Mesendoderm (in vitro differentiated cells): ENCODE measurements around the gene NAA80. TPM values are rescaled to one million over a fixed set of nuclear protein-coding genes. Genes with fewer than 3 reads are reported as not detected.

Source experiments
- DNase-seq: peaks from one replicate; pipeline ENCODE4 v3.0.0; 2013
- H2AK5ac ChIP-seq: 2 replicates; pipeline ENCODE4 v1.6.1; 2013; ENCODE audit warnings: low read length, inconsistent platforms
- H2BK120ac ChIP-seq: 2 replicates; pipeline ENCODE4 v1.6.1; 2013; ENCODE audit warnings: low read depth, mild to moderate bottlenecking, low read length, moderate library complexity, mixed read lengths
- H2BK15ac ChIP-seq: replicated peaks from 2 replicates; pipeline ENCODE4 v1.6.1; 2013; ENCODE audit warnings: low read depth, mild to moderate bottlenecking, moderate library complexity
- H2BK5ac ChIP-seq: 2 replicates; pipeline ENCODE4 v1.6.1; 2013; ENCODE audit warnings: low read length, inconsistent platforms
- H3K18ac ChIP-seq: 2 replicates; pipeline ENCODE4 v1.6.1; 2013; ENCODE audit warnings: mild to moderate bottlenecking, low read length, mixed read lengths
- H3K23ac ChIP-seq: one replicate; pipeline ENCODE4 v1.6.1; 2013; ENCODE audit warnings: low read length
- H3K27ac ChIP-seq: 2 replicates; pipeline ENCODE4 v1.5.1; 2013; ENCODE audit warnings: low read depth, mild to moderate bottlenecking, inconsistent platforms, low read length, moderate library complexity
- H3K27me3 ChIP-seq: 2 replicates; pipeline ENCODE4 v1.6.1; 2013; ENCODE audit warnings: low read length, control low read depth, mild to moderate bottlenecking, inconsistent platforms; ENCODE audit not compliant: insufficient read depth, poor library complexity
- H3K36me3 ChIP-seq: 2 replicates; pipeline ENCODE4 v1.6.1; 2013; ENCODE audit warnings: low read length, inconsistent platforms; ENCODE audit not compliant: control insufficient read depth, insufficient read depth
- H3K4ac ChIP-seq: one replicate; pipeline ENCODE4 v1.6.1; 2013; ENCODE audit warnings: low read depth, mild to moderate bottlenecking, low read length, moderate library complexity
- H3K4me1 ChIP-seq: 2 replicates; pipeline ENCODE4 v1.6.1; 2013; ENCODE audit warnings: low read depth, low read length, inconsistent platforms; ENCODE audit not compliant: control insufficient read depth
- H3K4me2 ChIP-seq: 2 replicates; pipeline ENCODE4 v1.6.1; 2013; ENCODE audit warnings: low read length
- H3K4me3 ChIP-seq: 2 replicates; pipeline ENCODE4 v1.5.1; 2013; ENCODE audit warnings: mild to moderate bottlenecking, low read length
- H3K56ac ChIP-seq: one replicate; pipeline ENCODE4 v1.6.1; 2013; ENCODE audit warnings: low read length
- H3K79me1 ChIP-seq: 2 replicates; pipeline ENCODE4 v1.6.1; 2013; ENCODE audit warnings: low read length, inconsistent platforms
- H3K79me2 ChIP-seq: 2 replicates; pipeline ENCODE4 v1.6.1; 2013; ENCODE audit warnings: mild to moderate bottlenecking, low read length; ENCODE audit not compliant: control insufficient read depth, insufficient read depth
- H3K9ac ChIP-seq: 2 replicates; pipeline ENCODE4 v1.6.1; 2013; ENCODE audit warnings: low read length, inconsistent platforms
- H4K5ac ChIP-seq: one replicate; pipeline ENCODE4 v1.6.1; 2013; ENCODE audit warnings: low read length
- H4K8ac ChIP-seq: one replicate; pipeline ENCODE4 v1.6.1; 2013; ENCODE audit warnings: low read depth, mild to moderate bottlenecking, control low read depth, low read length, moderate library complexity
- WGBS: extraction: QIAGEN DNeasy Blood & Tissue Kit; methylation state at CpG from one replicate; pipeline ENCODE4 v1.1.7; 2013; ENCODE audit warnings: low lambda C conversion rate, missing lambda C conversion rate; ENCODE audit not compliant: insufficient coverage; ENCODE audit errors: extremely low coverage; 5-methylcytosine and 5-hydroxymethylcytosine counted together
- polyA plus RNA-seq, 2 experiments: library from polyadenylated mRNA; stranded (reverse); fragments of 200-250 nt; gene quantifications; one replicate each; pipeline ENCODE4 v1.2.3, GENCODE V29; 2013

The NAA80 gene
- 6.2 TPM for polyA plus RNA-seq (2013, experiment 1 of 2)
- 6.0 TPM for polyA plus RNA-seq (2013, experiment 2 of 2)

GRCh38 chr3:50298836-50299637 is at the start of gene NAA80, which contains the start of gene HYAL3:
Gene NAA80 (minus strand): TSS chr3:50299405. CDS start chr3:50297463, 1,942 bp downstream.
Gene HYAL3 (minus strand): TSS chr3:50299405. CDS start chr3:50295602, 3,803 bp downstream.
- peak within 1 kb of the TSS; percentile 5 for H2BK5ac ChIP-seq
- WGBS: no CpG with 5 or more reads among the region's 61 CpGs
- no peak within 1 kb of the TSS for H3K4ac ChIP-seq
- no peaks in the 10 kb centered on the region for H3K27me3 ChIP-seq
- peak within 1 kb of the TSS; percentile 11 for H3K18ac ChIP-seq
- no peak within 1 kb of the TSS for H2BK120ac ChIP-seq
- H3K56ac ChIP-seq: peak within 1 kb of the TSS; percentile 77
- H3K27ac ChIP-seq: peak within 1 kb of the TSS; percentile 47
- no peaks in the 10 kb centered on the region for H3K36me3 ChIP-seq
- peak within 1 kb of the TSS; percentile 87 for H3K9ac ChIP-seq
- no peak within 1 kb of the TSS for H3K23ac ChIP-seq
- H3K4me1 ChIP-seq: peaks cover 6% of the 10 kb centered on the region
- H3K4me3 ChIP-seq: peak within 1 kb of the TSS; percentile 82
- H2AK5ac ChIP-seq: no peak within 1 kb of the TSS
- peak within 1 kb of the TSS; percentile 47 for H3K4me2 ChIP-seq
- H2BK15ac ChIP-seq: no peak within 1 kb of the TSS
- no peak within 1 kb of the TSS for H4K5ac ChIP-seq
- H3K79me1 ChIP-seq: no peaks in the 10 kb centered on the region
- H4K8ac ChIP-seq: no peak within 1 kb of the TSS
- peak; percentile 100 for DNase-seq
- no peaks in the 10 kb centered on the region for H3K79me2 ChIP-seq

- no peak overlapping the region for H2BK5ac ChIP-seq
- no peak overlapping the region for H2BK15ac ChIP-seq
- no peak overlapping the region for H3K9ac ChIP-seq
- DNase-seq: peak; percentile 71
- H3K56ac ChIP-seq: no peak overlapping the region
- no peak overlapping the region for H3K4me3 ChIP-seq
- no peak overlapping the region for H3K4me2 ChIP-seq
- WGBS: no CpG with 5 or more reads among the region's 14 CpGs
- H3K27me3 ChIP-seq: no peaks in the 10 kb centered on the region
- no peak overlapping the region for H4K5ac ChIP-seq
- no peaks in the 10 kb centered on the region for H3K79me2 ChIP-seq
- no peak overlapping the region for H4K8ac ChIP-seq
- no peaks in the 10 kb centered on the region for H3K36me3 ChIP-seq
- no peak overlapping the region for H3K27ac ChIP-seq
- no peak overlapping the region for H2AK5ac ChIP-seq
- no peak overlapping the region for H3K18ac ChIP-seq
- H3K23ac ChIP-seq: no peak overlapping the region
- H2BK120ac ChIP-seq: no peak overlapping the region
- H3K79me1 ChIP-seq: no peaks in the 10 kb centered on the region
- no peak overlapping the region for H3K4ac ChIP-seq
- peaks cover 8% of the 10 kb centered on the region for H3K4me1 ChIP-seq
Observed at GRCh38 chr3:50347187-50347813, 48.1 kb upstream of the NAA80 start.

- no peak within 1 kb of the TSS for H2BK15ac ChIP-seq
- H3K4ac ChIP-seq: no peak within 1 kb of the TSS
- H3K79me1 ChIP-seq: no peaks in the 10 kb centered on the region
- DNase-seq: peak; percentile 78
- H3K4me3 ChIP-seq: no peak within 1 kb of the TSS
- no peaks in the 10 kb centered on the region for H3K27me3 ChIP-seq
- H3K4me1 ChIP-seq: peaks cover 5% of the 10 kb centered on the region
- no peak within 1 kb of the TSS for H2BK5ac ChIP-seq
- peak within 1 kb of the TSS; percentile 79 for H3K4me2 ChIP-seq
- H3K27ac ChIP-seq: no peak within 1 kb of the TSS
- no peak within 1 kb of the TSS for H2BK120ac ChIP-seq
- no CpG with 5 or more reads among the region's 45 CpGs for WGBS
- H3K18ac ChIP-seq: no peak within 1 kb of the TSS
- no peak within 1 kb of the TSS for H4K5ac ChIP-seq
- no peak within 1 kb of the TSS for H3K23ac ChIP-seq
- H4K8ac ChIP-seq: no peak within 1 kb of the TSS
- H3K56ac ChIP-seq: peak within 1 kb of the TSS; percentile 75
- H3K79me2 ChIP-seq: no peaks in the 10 kb centered on the region
- H3K9ac ChIP-seq: peak within 1 kb of the TSS; percentile 58
- no peak within 1 kb of the TSS for H2AK5ac ChIP-seq
- no peaks in the 10 kb centered on the region for H3K36me3 ChIP-seq
Observed at GRCh38 chr3:50345586-50346234, 46.5 kb upstream of the NAA80 start, which contains the start of gene ZMYND10. Gene ZMYND10 (minus strand): TSS chr3:50345732. CDS start chr3:50345579, 153 bp downstream.

GRCh38 chr3:50345008-50345407 is 45.8 kb upstream of the NAA80 start:
- Histone ChIP-seq H4K8ac (no peak overlapping the region), H3K23ac (no peak overlapping the region), H3K4me2 (no peak overlapping the region), H3K4me1 (peaks cover 1% of the 10 kb centered on the region), H3K27me3 (peaks cover 5% of the 10 kb centered on the region), H2BK5ac (no peak overlapping the region), H3K27ac (no peak overlapping the region), H4K5ac (no peak overlapping the region), H3K4ac (no peak overlapping the region), H3K79me2 (no peaks in the 10 kb centered on the region), H3K18ac (no peak overlapping the region), H3K4me3 (no peak overlapping the region), H2AK5ac (no peak overlapping the region), H2BK15ac (no peak overlapping the region), H2BK120ac (no peak overlapping the region), H3K9ac (peak overlapping the region; percentile 43), H3K36me3 (no peaks in the 10 kb centered on the region), H3K79me1 (no peaks in the 10 kb centered on the region), H3K56ac (no peak overlapping the region)
- WGBS: no CpG with 5 or more reads among the region's 8 CpGs
- no peak for DNase-seq

- H2BK120ac ChIP-seq: no peak overlapping the region
- H4K8ac ChIP-seq: no peak overlapping the region
- H3K4me2 ChIP-seq: no peak overlapping the region
- H3K4me3 ChIP-seq: no peak overlapping the region
- no peak overlapping the region for H3K27ac ChIP-seq
- no CpG with 5 or more reads among the region's 13 CpGs for WGBS
- H3K79me2 ChIP-seq: no peaks in the 10 kb centered on the region
- H3K9ac ChIP-seq: no peak overlapping the region
- H3K18ac ChIP-seq: no peak overlapping the region
- no peaks in the 10 kb centered on the region for H3K36me3 ChIP-seq
- H2BK5ac ChIP-seq: no peak overlapping the region
- H3K56ac ChIP-seq: no peak overlapping the region
- H2BK15ac ChIP-seq: no peak overlapping the region
- peak; percentile 73 for DNase-seq
- no peak overlapping the region for H4K5ac ChIP-seq
- H3K23ac ChIP-seq: no peak overlapping the region
- H3K4me1 ChIP-seq: no peaks in the 10 kb centered on the region
- H3K4ac ChIP-seq: no peak overlapping the region
- no peaks in the 10 kb centered on the region for H3K79me1 ChIP-seq
- no peak overlapping the region for H2AK5ac ChIP-seq
- peaks cover 10% of the 10 kb centered on the region for H3K27me3 ChIP-seq
Observed at GRCh38 chr3:50342813-50343633, 43.8 kb upstream of the NAA80 start.
